HepG2 (cell line): ENCODE data around the gene C1orf198. TPM values are rescaled to one million over a fixed set of nuclear protein-coding genes. Genes with fewer than 3 reads are reported as not detected.

ENCODE experiments used
- HES4 ChIP-seq: sonication (generic); formaldehyde crosslinking; IDR thresholded peaks from 2 replicates; pipeline ENCODE4 v1.9.0; 2021; ENCODE audit warnings: mild to moderate bottlenecking, missing genetic modification reagents, borderline replicate concordance
- KAT8 ChIP-seq: IDR thresholded peaks from 2 replicates; pipeline ENCODE4 v1.6.1; 2016; ENCODE audit warnings: missing genetic modification reagents, missing compliant biosample characterization
- POLR2G ChIP-seq: fragments of 200-400 bp; formaldehyde crosslinking; IDR thresholded peaks from 2 replicates; pipeline ENCODE4 v1.6.1; 2018; ENCODE audit warnings: mild to moderate bottlenecking, low read depth, low read length, moderate library complexity
- SP4 ChIP-seq: sonication (generic); formaldehyde crosslinking; IDR thresholded peaks from 2 replicates; pipeline ENCODE4 v1.8.1; 2023; ENCODE audit warnings: mild to moderate bottlenecking, missing genetic modification reagents
- TAF1 ChIP-seq: sonication (generic); formaldehyde crosslinking; IDR thresholded peaks from 2 replicates; pipeline ENCODE4 v1.4.0; 2020; ENCODE audit warnings: missing genetic modification reagents
- YY1 ChIP-seq: IDR thresholded peaks from 2 replicates; pipeline ENCODE4 v1.6.1; 2011; ENCODE audit warnings: low read length, low read depth, moderate library complexity, mild to moderate bottlenecking; ENCODE audit not compliant: insufficient read depth, insufficient replicate concordance
- ZNF142 ChIP-seq: sonication (generic); formaldehyde crosslinking; IDR thresholded peaks from 2 replicates; pipeline ENCODE4 v1.4.0; 2020; ENCODE audit warnings: missing genetic modification reagents
- ZNF264 ChIP-seq: sonication (generic); formaldehyde crosslinking; IDR thresholded peaks from 2 replicates; pipeline ENCODE4 v1.4.0; 2020; ENCODE audit warnings: missing genetic modification reagents
- ZNF558 ChIP-seq: sonication (generic); formaldehyde crosslinking; IDR thresholded peaks from 2 replicates; pipeline ENCODE4 v1.9.0; 2022; ENCODE audit warnings: mild to moderate bottlenecking, missing genetic modification reagents, borderline replicate concordance
- ZNF770 ChIP-seq: sonication (generic); formaldehyde crosslinking; IDR thresholded peaks from 2 replicates; pipeline ENCODE4 v1.5.0; 2020; ENCODE audit warnings: mild to moderate bottlenecking, missing genetic modification reagents
- polyA plus RNA-seq, 8 experiments: library from polyadenylated mRNA; depleted of rRNA in 3 of 8; stranded (reverse) in 7 of 8; unstranded in 1 of 8; fragments of >200 nt; fragmentation: Illumina TruSeq in 4 of 8; extraction: Trizol in 4 of 8; gene quantifications; 2 replicates each; pipeline versions ENCODE4 v1.2.1 to v1.2.3, GENCODE V29; 2011 to 2016; ENCODE audit warnings: low read depth in 4 of 8, missing spikeins in 1 of 8, mixed read lengths in 1 of 8; ENCODE audit not compliant: insufficient read depth in 1 of 8
- total RNA-seq, 5 experiments: library from RNA; depleted of rRNA; stranded (reverse); fragments of >200 nt; fragmentation: Illumina TruSeq; extraction: Trizol; gene quantifications; 2 replicates each; pipeline ENCODE4 v1.2.3, GENCODE V29; 2016; ENCODE audit warnings: low read depth in 1 of 5
- TF ChIP-seq, protein P1 (sequence below): sonication (generic); formaldehyde crosslinking; IDR thresholded peaks from 2 replicates; pipeline ENCODE4 v1.5.1; 2020; ENCODE audit warnings: mild to moderate bottlenecking, missing genetic modification reagents, moderate library complexity

The C1orf198 gene
- total and polyA plus RNA-seq, 2 of the 13 experiments (the other 11 are each of a cell fraction or from before 2014, with no cell fraction given), result 12.7 to 13.4 TPM

GRCh38 chr1:230867903-230868735, at the start of gene C1orf198 (continued):
- peak; percentile 71 for TF ChIP-seq POLR2G
- peak; percentile 76 for TF ChIP-seq ZNF142 (CRISPR knock-in tag)
- TF ChIP-seq ZNF264, result no peak
- TF ChIP-seq TAF1 (CRISPR knock-in tag), result peak; percentile 65
- TF ChIP-seq, protein P1, sequence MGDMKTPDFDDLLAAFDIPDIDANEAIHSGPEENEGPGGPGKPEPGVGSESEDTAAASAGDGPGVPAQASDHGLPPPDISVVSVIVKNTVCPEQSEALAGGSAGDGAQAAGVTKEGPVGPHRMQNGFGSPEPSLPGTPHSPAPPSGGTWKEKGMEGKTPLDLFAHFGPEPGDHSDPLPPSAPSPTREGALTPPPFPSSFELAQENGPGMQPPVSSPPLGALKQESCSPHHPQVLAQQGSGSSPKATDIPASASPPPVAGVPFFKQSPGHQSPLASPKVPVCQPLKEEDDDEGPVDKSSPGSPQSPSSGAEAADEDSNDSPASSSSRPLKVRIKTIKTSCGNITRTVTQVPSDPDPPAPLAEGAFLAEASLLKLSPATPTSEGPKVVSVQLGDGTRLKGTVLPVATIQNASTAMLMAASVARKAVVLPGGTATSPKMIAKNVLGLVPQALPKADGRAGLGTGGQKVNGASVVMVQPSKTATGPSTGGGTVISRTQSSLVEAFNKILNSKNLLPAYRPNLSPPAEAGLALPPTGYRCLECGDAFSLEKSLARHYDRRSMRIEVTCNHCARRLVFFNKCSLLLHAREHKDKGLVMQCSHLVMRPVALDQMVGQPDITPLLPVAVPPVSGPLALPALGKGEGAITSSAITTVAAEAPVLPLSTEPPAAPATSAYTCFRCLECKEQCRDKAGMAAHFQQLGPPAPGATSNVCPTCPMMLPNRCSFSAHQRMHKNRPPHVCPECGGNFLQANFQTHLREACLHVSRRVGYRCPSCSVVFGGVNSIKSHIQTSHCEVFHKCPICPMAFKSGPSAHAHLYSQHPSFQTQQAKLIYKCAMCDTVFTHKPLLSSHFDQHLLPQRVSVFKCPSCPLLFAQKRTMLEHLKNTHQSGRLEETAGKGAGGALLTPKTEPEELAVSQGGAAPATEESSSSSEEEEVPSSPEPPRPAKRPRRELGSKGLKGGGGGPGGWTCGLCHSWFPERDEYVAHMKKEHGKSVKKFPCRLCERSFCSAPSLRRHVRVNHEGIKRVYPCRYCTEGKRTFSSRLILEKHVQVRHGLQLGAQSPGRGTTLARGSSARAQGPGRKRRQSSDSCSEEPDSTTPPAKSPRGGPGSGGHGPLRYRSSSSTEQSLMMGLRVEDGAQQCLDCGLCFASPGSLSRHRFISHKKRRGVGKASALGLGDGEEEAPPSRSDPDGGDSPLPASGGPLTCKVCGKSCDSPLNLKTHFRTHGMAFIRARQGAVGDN (CRISPR knock-in tag), result peak; percentile 68; the same call in 1 of the 2 replicates
- TF ChIP-seq YY1, result peak; percentile 90
- no peak for TF ChIP-seq ZNF558 (CRISPR knock-in tag)
- 0 out of 2 replicates have a peak, but pooled peaks have one; percentile 40 for TF ChIP-seq ZNF770
- peak; percentile 4; the same call in 1 of the 2 replicates for TF ChIP-seq KAT8 (CRISPR knock-in tag)
- TF ChIP-seq HES4 (CRISPR knock-in tag), result 0 out of 2 replicates have a peak, but pooled peaks have one; percentile 30
- peak; percentile 64 for TF ChIP-seq SP4
